Erythroblast (primary cell): Measurements from ENCODE around the gene CERS6.

ENCODE experiments used
- GATA1 ChIP-seq: IDR thresholded peaks from 2 replicates; pipeline ENCODE4 v1.6.1; 2011; ENCODE audit warnings: low read depth, mild to moderate bottlenecking, control low read depth, low read length, moderate library complexity
- POLR2A ChIP-seq: IDR thresholded peaks from 2 replicates; pipeline ENCODE4 v1.6.1; 2011; ENCODE audit warnings: mild to moderate bottlenecking, low read length

DNA sequence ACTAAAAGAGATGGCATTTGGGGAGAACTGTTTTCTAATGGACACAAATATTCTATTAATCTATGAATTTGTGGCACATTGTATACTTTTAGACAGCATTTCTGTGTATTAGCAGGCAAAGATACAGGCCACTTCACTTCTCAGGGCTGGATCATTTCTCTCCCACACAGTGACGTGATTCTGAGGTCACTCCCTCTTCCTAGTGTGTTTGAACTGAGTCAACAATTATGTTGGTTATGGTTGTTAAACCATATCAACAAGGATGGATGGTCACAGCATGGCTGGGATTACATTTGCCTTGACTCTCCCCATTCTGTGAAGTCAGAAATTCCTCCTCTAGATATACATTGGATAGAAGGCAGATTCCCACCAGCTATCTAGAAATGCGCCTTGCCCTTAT, 358.0 kb downstream of the CERS6 start:
- TF ChIP-seq POLR2A = no peak
- no peak for TF ChIP-seq GATA1
